GM12878 (cell line): ENCODE measurements around the gene CCDC197. TPM values are rescaled to one million over a fixed set of nuclear protein-coding genes. Genes with fewer than 3 reads are reported as not detected.

Experiments used
- ATAC-seq: fragments of 200-7000 bp; cut with Tn5 transposase; 3 replicates; pipeline ENCODE4 v1.9.1; 2020; ENCODE audit warnings: mild to moderate bottlenecking, moderate library complexity
- BruUV-seq: library from RNA; stranded (reverse); fragments of 400-500 nt; replicated peaks from 2 replicates; lab custom pipeline; 2021; lab: Mats Ljungman, UMichigan
- CTCF ChIA-PET: fragments of 300-600 bp; sonication (Branson Sonifier 250); formaldehyde crosslinking; extraction: SDS; loops from one replicate; lab custom pipeline; 2021; ENCODE audit warnings: inconsistent platforms; lab: Yijun Ruan, JAX
- POLR2A ChIA-PET: fragments of 350-600 bp; formaldehyde crosslinking; extraction: SDS; loops from one replicate; lab custom pipeline; 2021; ENCODE audit warnings: inconsistent platforms; lab: Charles Lee
- RAD21 ChIA-PET: fragments of 300-600 bp; sonication (Branson Sonifier 250); formaldehyde crosslinking; loops from one replicate; lab custom pipeline; 2023; ENCODE audit warnings: antibody characterized with exemption; ENCODE audit not compliant: unreplicated experiment; lab: Charles Lee
- SMC1A ChIA-PET: fragments of 300-600 bp; sonication (Branson Sonifier 250); formaldehyde crosslinking; loops from one replicate; lab custom pipeline; 2023; ENCODE audit not compliant: unreplicated experiment, uncharacterized antibody; lab: Charles Lee
- DNase-seq: peaks from one replicate; pipeline ENCODE4 v3.0.0-alpha.2; 2011; ENCODE audit warnings: low read depth, low spot score
- FAIRE-seq: peaks from 3 replicates; lab custom pipeline; 2011; peaks lifted over from hg19 to GRCh38; lab: Jason Lieb, UNC
- H2AFZ ChIP-seq: 2 replicates; pipeline ENCODE4 v1.6.0; 2011; ENCODE audit warnings: low read depth, low read length, control low read depth; ENCODE audit not compliant: control insufficient read depth
- H3K27ac ChIP-seq: 2 replicates; pipeline ENCODE4 v1.5.1; 2011; ENCODE audit warnings: control low read depth; ENCODE audit not compliant: control insufficient read depth, insufficient read depth
- H3K27me3 ChIP-seq, 2 experiments: replicated peaks in 1 of 2; 2 replicates each; pipeline versions ENCODE4 v1.6.0 to v1.6.1; 2011; ENCODE audit warnings: low read length in 1 of 2; ENCODE audit not compliant: control insufficient read depth in 2 of 2, insufficient read depth in 2 of 2
- H3K36me3 ChIP-seq, 2 experiments: 2 replicates each; pipeline ENCODE4 v1.5.1; 2011; ENCODE audit warnings: low read length in 1 of 2; ENCODE audit not compliant: control insufficient read depth in 2 of 2, insufficient read depth in 2 of 2
- H3K4me1 ChIP-seq: 2 replicates; pipeline ENCODE4 v1.6.1; 2011; ENCODE audit warnings: mild to moderate bottlenecking, low read length, moderate library complexity, mixed read lengths; ENCODE audit not compliant: control insufficient read depth, insufficient read depth
- H3K4me2 ChIP-seq: 2 replicates; pipeline ENCODE4 v1.6.0; 2011; ENCODE audit warnings: control low read depth; ENCODE audit not compliant: control insufficient read depth, insufficient read depth
- H3K4me3 ChIP-seq: fragments of 200-600 bp; sonication (generic); 2 replicates; pipeline ENCODE4 v1.5.1; 2016
- H3K79me2 ChIP-seq: 2 replicates; pipeline ENCODE4 v1.6.0; 2011; ENCODE audit warnings: low read length; ENCODE audit not compliant: control insufficient read depth, insufficient read depth
- H3K9ac ChIP-seq: 2 replicates; pipeline ENCODE4 v1.8.0; 2011; ENCODE audit warnings: low read length, control low read depth, mixed read lengths; ENCODE audit not compliant: control insufficient read depth, insufficient read depth
- H3K9me3 ChIP-seq: replicated peaks from 3 replicates; pipeline ENCODE4 v1.5.1; 2011; ENCODE audit warnings: mild to moderate bottlenecking, low read length; ENCODE audit not compliant: control insufficient read depth, insufficient read depth
- H4K20me1 ChIP-seq: 2 replicates; pipeline ENCODE4 v1.6.0; 2011; ENCODE audit not compliant: control insufficient read depth, insufficient read depth
- CBFB ChIP-seq: IDR thresholded peaks from 2 replicates; pipeline ENCODE4 v1.6.1; 2016; ENCODE audit warnings: antibody characterized with exemption, low read depth
- FOS ChIP-seq: IDR thresholded peaks from 3 replicates; pipeline ENCODE4 v1.6.1; 2011; ENCODE audit warnings: borderline replicate concordance; ENCODE audit not compliant: insufficient read length; ENCODE audit errors: extremely low read depth
- GATAD2B ChIP-seq: fragments of 450-650 bp; conservative IDR thresholded peaks from 2 replicates; pipeline ENCODE4 v1.6.1; 2017; ENCODE audit warnings: low read depth, mild to moderate bottlenecking, moderate library complexity
- IRF4 ChIP-seq: IDR thresholded peaks from 2 replicates; pipeline ENCODE4 v1.6.1; 2011; ENCODE audit warnings: low read depth, low read length
- NFIC ChIP-seq: IDR thresholded peaks from 2 replicates; pipeline ENCODE4 v1.6.1; 2012; ENCODE audit warnings: low read depth, mild to moderate bottlenecking, inconsistent platforms, low read length, moderate library complexity
- NFXL1 ChIP-seq: fragments of 450-650 bp; IDR thresholded peaks from 2 replicates; pipeline ENCODE4 v1.6.1; 2017; ENCODE audit warnings: antibody characterized with exemption, mild to moderate bottlenecking, borderline replicate concordance
- NFYA ChIP-seq: IDR thresholded peaks from 2 replicates; pipeline ENCODE4 v1.6.1; 2011; ENCODE audit warnings: low read depth, mild to moderate bottlenecking, low read length, improper control_type of control experiment, borderline replicate concordance
- POLR2AphosphoS5 ChIP-seq: IDR thresholded peaks from 2 replicates; pipeline ENCODE4 v1.6.1; 2011; ENCODE audit warnings: mild to moderate bottlenecking, low read length, inconsistent platforms
- ZNF622 ChIP-seq: fragments of 450-650 bp; IDR thresholded peaks from 2 replicates; pipeline ENCODE4 v1.6.1; 2017; ENCODE audit warnings: mild to moderate bottlenecking, inconsistent platforms
- ZSCAN29 ChIP-seq: fragments of 450-650 bp; IDR thresholded peaks from 2 replicates; pipeline ENCODE4 v1.6.1; 2017; ENCODE audit warnings: mild to moderate bottlenecking, moderate library complexity
- WGBS: methylation state at CpG from one replicate; pipeline ENCODE4 v1.1.6; 2016; ENCODE audit warnings: low lambda C conversion rate; ENCODE audit not compliant: insufficient replicate concordance, insufficient coverage; ENCODE audit errors: missing lambda C conversion rate; 5-methylcytosine and 5-hydroxymethylcytosine counted together
- in situ Hi-C: fragments of 300-500 bp; cut with MboI; formaldehyde crosslinking; loops from 9 replicates; pipeline ENCODE4 v1.14.3; 2018; ENCODE audit warnings: mixed read lengths
- intact Hi-C: fragments of 100-400 bp; cut with micrococcal nuclease; formaldehyde crosslinking; loops from one replicate; pipeline ENCODE4 v1.14.2; 2022; ENCODE audit not compliant: unreplicated experiment
- polyA plus RNA-seq, 11 experiments: library from polyadenylated mRNA; depleted of rRNA in 4 of 11; unstranded in 6 of 11; stranded (reverse) in 5 of 11; fragments of >200 nt; fragmentation: Nextera tagmentation in 4 of 11; fragmentation: Illumina TruSeq in 1 of 11; extraction: Ambion mirVana in 4 of 11; extraction: Trizol in 1 of 11; gene quantifications; 1 replicate in 1 of 11; 2 replicates in 10 of 11; pipeline versions ENCODE4 v1.2.1 to v1.2.3, GENCODE V29; 2011 to 2016; ENCODE audit warnings: inconsistent platforms in 2 of 11, missing spikeins in 2 of 11, low read depth in 1 of 11
- total RNA-seq, 4 experiments: library from RNA; depleted of rRNA in 3 of 4; stranded (reverse); fragments of >200 nt in 3 of 4; fragmentation: Illumina TruSeq in 1 of 4; extraction: Trizol in 1 of 4; gene quantifications; 2 replicates each; pipeline versions ENCODE4 v1.2.1 to v1.2.3, GENCODE V29; 2013 to 2021
- TF ChIP-seq, protein P1 (sequence below): fragments of 450-650 bp; IDR thresholded peaks from 2 replicates; pipeline ENCODE4 v1.6.1; 2016; ENCODE audit warnings: mild to moderate bottlenecking
- TF ChIP-seq, protein P2 (sequence below): fragments of 450-650 bp; IDR thresholded peaks from 2 replicates; pipeline ENCODE4 v1.6.1; 2017; ENCODE audit warnings: low read depth, mild to moderate bottlenecking, moderate library complexity

The CCDC197 gene
- total and polyA plus RNA-seq, 10 of the 15 experiments (the other 5 are each of a cell fraction or from before 2014, with no cell fraction given) = 0.12 TPM; not detected in 9

DNA sequence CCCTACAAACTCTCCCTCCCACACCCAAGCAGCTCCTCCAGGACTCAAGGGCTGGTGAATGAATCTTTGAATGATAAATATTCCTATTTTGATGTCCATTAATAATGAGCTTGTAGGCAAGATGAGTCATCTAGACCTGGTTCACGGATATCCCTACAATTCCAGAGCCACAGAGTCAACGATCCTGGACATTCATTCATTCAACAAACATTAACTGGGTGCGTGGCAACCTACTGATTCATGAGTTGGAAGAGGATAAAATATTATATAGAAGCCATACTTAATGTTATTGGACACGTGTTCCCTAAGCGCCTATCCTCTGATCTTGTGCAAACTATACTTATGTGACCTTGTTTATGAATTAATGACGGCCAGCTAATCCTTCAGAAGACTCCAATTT is 28.6 kb downstream of the CCDC197 start:
- DNase-seq = no peak
- ChIA-PET POLR2A (interaction anchor here (1.0 to 1.2 kb wide), 3 partner anchors 9 to 48 kb away, joined by 3 to 4 read pairs (median 3); no protein-coding TSS in a partner anchor), RAD21 (interaction anchor here (0.9 to 1.4 kb wide), 4 partner anchors 10 to 86 kb away, joined by 3 to 11 read pairs (median 4); no protein-coding TSS in a partner anchor), SMC1A (interaction anchor here (0.6 to 1.1 kb wide), 5 partner anchors 10 to 88 kb away, joined by 3 to 10 read pairs (median 3); no protein-coding TSS in a partner anchor), CTCF (interaction anchor here (0.9 to 6.8 kb wide), 5 partner anchors 10 to 154 kb away, joined by 3 to 27 read pairs (median 3); no protein-coding TSS in a partner anchor)
- 63% methylated on average over 6 of the region's 6 CpGs for WGBS
- no TSS peak for BruUV-seq
- TF ChIP-seq GATAD2B = no peak
- TF ChIP-seq NFIC = no peak
- no peak for TF ChIP-seq CBFB
- H3K9ac ChIP-seq = no peak overlapping the region
- intact Hi-C loops = no loop called here
- H2AFZ ChIP-seq = peak overlapping the region; percentile 7; the same call in 1 of the 2 replicates
- H3K4me3 ChIP-seq = no peak overlapping the region
- H3K27me3 ChIP-seq = no peaks in the 10 kb centered on the region
- peak; percentile 13 for FAIRE-seq
- H3K79me2 ChIP-seq = no peaks in the 10 kb centered on the region
- no peaks in the 10 kb centered on the region for H4K20me1 ChIP-seq
- H3K27ac ChIP-seq = no peak overlapping the region
- H3K4me1 ChIP-seq = peaks cover 10% of the 10 kb centered on the region
- no peaks in the 10 kb centered on the region for H3K36me3 ChIP-seq
- no peaks in the 10 kb centered on the region for H3K9me3 ChIP-seq
- in situ Hi-C loops = no loop called here
- no peak for ATAC-seq
- H3K4me2 ChIP-seq = peak overlapping the region; percentile 60; the same call in 1 of the 2 replicates

DNA sequence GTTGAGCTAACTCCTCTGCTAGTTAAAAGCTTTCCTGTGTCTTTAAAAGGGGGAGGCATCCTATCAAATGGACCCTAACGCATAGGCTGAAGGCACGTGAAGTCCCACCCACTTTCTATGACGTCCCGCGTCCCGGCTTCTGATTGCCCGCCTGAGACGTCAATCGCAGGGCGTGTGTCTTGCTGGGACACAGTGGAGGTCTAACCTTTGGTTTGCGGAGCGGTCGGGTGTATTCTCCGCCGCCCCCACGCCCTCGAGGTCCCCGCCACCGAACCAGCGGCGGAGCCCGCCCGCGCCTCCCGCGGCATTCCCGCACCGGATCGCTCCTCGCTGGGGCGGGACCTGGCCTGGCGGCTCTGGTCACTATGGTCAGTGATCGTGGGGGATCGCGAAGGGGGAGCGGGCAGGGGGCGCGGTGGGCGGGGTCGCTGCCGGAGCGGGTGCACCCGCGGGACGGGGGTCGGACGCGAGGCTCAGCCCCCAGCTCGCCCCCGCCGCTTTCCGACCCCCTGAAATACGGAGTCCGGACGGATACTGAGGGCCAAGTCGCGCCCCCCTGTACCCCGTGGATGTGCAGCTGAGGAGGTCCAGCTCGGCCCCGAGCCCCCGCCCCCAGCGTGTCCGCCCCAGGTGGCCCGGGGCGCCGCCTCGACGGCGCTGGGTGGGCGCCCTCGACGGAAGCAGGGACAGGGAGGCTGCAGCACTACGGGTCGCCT is 29.2 kb downstream of the CCDC197 start, which contains the start of gene OTUB2:
TSS of gene OTUB2 (plus strand) at position 168 of the 716 bp plus-strand sequence. CDS start at position 366, 198 bp downstream.
- H3K4me2 ChIP-seq = peak within 1 kb of the TSS; percentile 60; the same call in 1 of the 2 replicates
- ATAC-seq (peak; percentile 100), FAIRE-seq (peak; percentile 96), DNase-seq (peak; percentile 93)
- RAD21 ChIA-PET = interaction anchor here (0.9 to 1.4 kb wide), 4 partner anchors 10 to 87 kb away, joined by 3 to 11 read pairs (median 4); no protein-coding TSS in a partner anchor
- H3K9ac ChIP-seq = no peak within 1 kb of the TSS
- 5% methylated on average over 29 of the region's 74 CpGs for WGBS
- H4K20me1 ChIP-seq = no peaks in the 10 kb centered on the region
- peak within 1 kb of the TSS; percentile 52 for H2AFZ ChIP-seq
- CTCF ChIA-PET = interaction anchor here (0.9 to 6.8 kb wide), 7 partner anchors 9 to 154 kb away, joined by 3 to 27 read pairs (median 3); partner anchors contain the start of genes DDX24 and IFI27L1
- H3K27ac ChIP-seq = no peak within 1 kb of the TSS
- no peaks in the 10 kb centered on the region for H3K9me3 ChIP-seq
- no peaks in the 10 kb centered on the region for H3K36me3 ChIP-seq
- POLR2A ChIA-PET = interaction anchor here (1.0 to 1.2 kb wide), 3 partner anchors 8 to 48 kb away, joined by 3 to 4 read pairs (median 3); no protein-coding TSS in a partner anchor
- in situ Hi-C loops = no loop called here
- no TSS peak for BruUV-seq
- SMC1A ChIA-PET = interaction anchor here (0.6 to 1.1 kb wide), 5 partner anchors 10 to 88 kb away, joined by 3 to 10 read pairs (median 3); no protein-coding TSS in a partner anchor
- H3K4me3 ChIP-seq = peak within 1 kb of the TSS; percentile 77
- H3K27me3 ChIP-seq = no peaks in the 10 kb centered on the region
- peaks cover 8% of the 10 kb centered on the region for H3K4me1 ChIP-seq
- intact Hi-C loops = no loop called here
- no peaks in the 10 kb centered on the region for H3K79me2 ChIP-seq
- TF ChIP-seq ZNF622 = no peak
- no peak for TF ChIP-seq NFXL1
- no peak for TF ChIP-seq ZSCAN29
- TF ChIP-seq, protein P1, sequence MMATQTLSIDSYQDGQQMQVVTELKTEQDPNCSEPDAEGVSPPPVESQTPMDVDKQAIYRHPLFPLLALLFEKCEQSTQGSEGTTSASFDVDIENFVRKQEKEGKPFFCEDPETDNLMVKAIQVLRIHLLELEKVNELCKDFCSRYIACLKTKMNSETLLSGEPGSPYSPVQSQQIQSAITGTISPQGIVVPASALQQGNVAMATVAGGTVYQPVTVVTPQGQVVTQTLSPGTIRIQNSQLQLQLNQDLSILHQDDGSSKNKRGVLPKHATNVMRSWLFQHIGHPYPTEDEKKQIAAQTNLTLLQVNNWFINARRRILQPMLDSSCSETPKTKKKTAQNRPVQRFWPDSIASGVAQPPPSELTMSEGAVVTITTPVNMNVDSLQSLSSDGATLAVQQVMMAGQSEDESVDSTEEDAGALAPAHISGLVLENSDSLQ = peak; percentile 98
- TF ChIP-seq FOS = peak; percentile 71
- peak; percentile 51; the same call in 1 of the 2 replicates for TF ChIP-seq IRF4
- peak; percentile 76; the same call in 1 of the 2 replicates for TF ChIP-seq NFYA
- TF ChIP-seq, protein P2, sequence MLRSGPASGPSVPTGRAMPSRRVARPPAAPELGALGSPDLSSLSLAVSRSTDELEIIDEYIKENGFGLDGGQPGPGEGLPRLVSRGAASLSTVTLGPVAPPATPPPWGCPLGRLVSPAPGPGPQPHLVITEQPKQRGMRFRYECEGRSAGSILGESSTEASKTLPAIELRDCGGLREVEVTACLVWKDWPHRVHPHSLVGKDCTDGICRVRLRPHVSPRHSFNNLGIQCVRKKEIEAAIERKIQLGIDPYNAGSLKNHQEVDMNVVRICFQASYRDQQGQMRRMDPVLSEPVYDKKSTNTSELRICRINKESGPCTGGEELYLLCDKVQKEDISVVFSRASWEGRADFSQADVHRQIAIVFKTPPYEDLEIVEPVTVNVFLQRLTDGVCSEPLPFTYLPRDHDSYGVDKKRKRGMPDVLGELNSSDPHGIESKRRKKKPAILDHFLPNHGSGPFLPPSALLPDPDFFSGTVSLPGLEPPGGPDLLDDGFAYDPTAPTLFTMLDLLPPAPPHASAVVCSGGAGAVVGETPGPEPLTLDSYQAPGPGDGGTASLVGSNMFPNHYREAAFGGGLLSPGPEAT = peak; percentile 93
- TF ChIP-seq POLR2AphosphoS5 = no peak
